GM19023 (cell line): ENCODE results near the gene ALDH3B2.
"Not testable (repeated sequence)": the region's sequence is repeated elsewhere in the genome, so short reads cannot be mapped to it uniquely, and the experiment has no call there.

ENCODE experiments used
- ATAC-seq: cut with Tn5 transposase; IDR thresholded peaks from one replicate; pipeline ENCODE4 v1.9.1; 2021; ENCODE audit warnings: mild to moderate bottlenecking, moderate library complexity; ENCODE audit not compliant: unreplicated experiment

The ALDH3B2 gene

DNA sequence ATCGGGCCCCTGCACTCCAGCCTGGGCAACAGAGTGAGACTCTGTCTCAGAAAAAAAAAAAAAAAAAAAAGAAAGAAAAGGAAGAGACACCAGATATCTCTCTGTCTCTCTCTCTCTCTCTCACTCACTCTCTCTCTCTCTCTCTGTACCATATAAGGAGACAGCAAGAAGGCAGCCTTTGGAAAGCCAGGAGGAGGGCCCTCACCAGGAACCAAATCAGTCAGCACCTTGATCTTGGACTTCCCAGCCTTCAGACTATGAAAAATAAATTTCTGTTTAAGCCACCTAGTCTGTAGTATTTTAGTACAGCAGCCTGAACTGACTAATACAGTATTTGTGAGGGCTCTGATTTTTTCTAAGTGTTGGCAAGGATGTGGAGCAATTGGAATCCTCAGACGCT is 13.6 kb upstream of the ALDH3B2 start:
- no peak for ATAC-seq

GRCh38 chr11:67685641-67686332 is 11.4 kb upstream of the ALDH3B2 start:
- not testable (repeated sequence) for ATAC-seq

DNA sequence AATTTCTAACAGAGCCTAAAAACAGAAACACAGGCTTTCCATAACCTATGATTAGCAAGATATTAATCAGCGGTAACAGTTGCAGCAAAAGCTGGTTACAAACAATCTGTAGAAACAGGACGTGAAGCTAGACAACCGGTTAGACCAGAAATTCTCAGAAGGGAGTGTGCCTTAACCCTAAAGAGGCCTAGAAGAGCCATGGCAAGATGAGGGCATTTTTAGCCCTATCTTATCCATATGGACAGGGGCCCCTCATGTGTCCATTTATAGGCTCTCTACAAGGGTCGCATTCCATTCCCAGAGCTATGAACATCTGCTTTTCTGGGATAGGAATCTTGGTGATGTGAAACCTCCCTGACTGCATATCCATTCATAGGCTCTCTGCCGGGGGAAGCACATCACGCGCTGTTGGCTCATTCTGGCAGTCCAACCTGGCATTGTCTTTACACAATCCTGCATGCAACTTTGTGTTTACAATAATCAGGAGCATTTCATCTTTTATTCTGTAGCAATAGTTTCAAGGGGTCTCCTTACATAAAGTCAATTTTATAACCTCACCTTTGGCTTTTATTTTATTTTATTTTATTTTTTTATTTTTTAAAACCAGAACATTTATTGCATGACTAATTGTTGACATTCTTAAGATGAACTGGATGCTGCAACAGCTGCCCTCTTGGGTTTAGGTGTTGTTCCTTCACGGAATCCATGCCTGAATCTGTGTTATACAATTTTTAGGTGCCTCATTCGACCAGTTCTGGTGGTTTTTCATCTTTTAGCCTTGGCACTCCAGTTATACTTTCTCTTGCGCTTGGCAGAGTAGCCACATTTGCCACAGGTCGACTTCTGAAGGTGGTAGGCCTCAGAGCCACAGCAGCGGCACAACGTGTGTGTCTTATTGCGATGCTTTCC is 8.0 kb upstream of the ALDH3B2 start:
- ATAC-seq, result not testable (repeated sequence)

GRCh38 chr11:67680696-67681470 is 6.5 kb upstream of the ALDH3B2 start:
- ATAC-seq, result no peak

GRCh38 chr11:67675058-67675747 is 780 bp upstream of the ALDH3B2 start:
- no peak for ATAC-seq

GRCh38 chr11:67673902-67674301 is 521 bp downstream of the ALDH3B2 start:
- ATAC-seq, result no peak

DNA sequence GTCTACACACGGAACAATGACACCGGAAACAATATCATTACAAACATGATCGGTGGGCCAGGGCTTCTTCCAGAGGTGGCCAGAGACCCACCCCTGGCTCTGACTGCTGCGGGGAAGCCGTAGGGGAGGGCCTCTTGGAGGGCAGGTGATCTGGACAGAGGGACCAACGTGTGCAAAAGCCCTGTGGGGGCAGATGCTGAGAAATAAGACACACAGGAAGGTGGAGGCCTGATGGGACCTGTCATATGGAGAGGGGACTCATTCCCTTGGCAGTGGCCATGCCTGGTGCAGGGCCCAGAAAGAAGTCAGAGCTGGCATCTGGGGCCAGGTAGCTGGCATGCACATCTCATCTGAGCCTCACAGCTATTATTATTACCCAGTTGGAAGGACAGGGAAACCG is 1.1 kb downstream of the ALDH3B2 start:
- no peak for ATAC-seq

DNA sequence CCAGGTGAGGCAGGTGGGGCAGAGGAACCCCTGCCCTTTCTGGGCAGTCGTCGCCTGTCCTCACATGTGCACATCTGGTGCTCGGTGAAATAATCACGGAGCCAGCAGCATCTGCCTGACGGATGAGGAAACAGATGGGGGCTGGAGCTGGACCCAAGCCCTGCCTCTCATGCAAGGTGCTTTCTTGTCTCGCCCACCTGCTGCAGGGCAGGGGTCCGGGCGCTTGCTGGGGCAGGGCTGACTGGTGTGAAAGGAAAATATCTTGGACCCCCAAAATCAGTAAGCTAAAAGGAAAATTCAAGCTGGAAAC is 3.3 kb downstream of the ALDH3B2 start:
- ATAC-seq, result no peak

GRCh38 chr11:67670316-67671210 is 3.9 kb downstream of the ALDH3B2 start:
- ATAC-seq, result no peak

- no peak for ATAC-seq
Measured at GRCh38 chr11:67668192-67668551, 6.3 kb downstream of the ALDH3B2 start.

GRCh38 chr11:67667490-67668191 is 6.8 kb downstream of the ALDH3B2 start:
- no peak for ATAC-seq

DNA sequence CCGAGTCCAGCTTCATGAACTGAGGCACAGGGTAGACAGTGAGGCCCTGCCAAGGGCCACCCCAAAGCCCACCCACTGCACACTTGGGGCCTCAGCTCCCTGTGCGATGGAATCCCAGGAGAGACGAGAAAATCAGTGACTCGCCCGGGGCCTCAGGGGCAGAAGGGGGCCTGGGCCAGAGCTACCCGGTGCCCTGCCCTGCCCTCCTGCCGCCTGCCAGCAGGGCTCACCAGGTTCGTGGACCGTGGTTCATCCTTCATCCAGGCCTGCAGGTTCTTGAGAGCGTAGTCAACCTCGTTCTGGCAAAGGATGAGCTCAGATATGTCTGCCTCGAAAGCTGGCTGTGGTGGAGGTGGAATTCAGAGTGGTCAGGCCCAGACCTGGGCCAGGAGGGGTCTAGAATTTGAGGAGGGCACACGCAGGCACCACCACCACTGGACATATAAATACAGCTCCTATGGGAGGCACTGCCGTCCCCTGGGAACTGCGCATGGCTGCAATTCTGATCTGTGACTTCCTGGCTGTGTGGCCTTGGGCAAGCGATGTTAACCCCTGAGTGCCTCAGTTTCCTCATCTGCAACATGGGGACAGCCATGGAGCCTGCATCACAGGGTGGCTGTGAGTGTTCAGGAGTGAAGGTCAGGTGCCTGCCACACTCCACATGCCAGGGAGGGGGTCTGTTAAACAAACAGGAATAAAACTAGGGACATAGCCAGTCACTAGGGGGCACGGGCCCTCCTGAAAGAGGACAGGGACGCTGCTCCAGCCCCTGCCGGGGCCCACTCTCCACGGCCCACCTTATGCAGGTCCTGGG is 7.5 kb downstream of the ALDH3B2 start:
- ATAC-seq, result no peak

- ATAC-seq, result no peak
Measured at GRCh38 chr11:67666303-67666645, 8.1 kb downstream of the ALDH3B2 start.

- no peak for ATAC-seq
Measured at GRCh38 chr11:67665541-67666302, 8.7 kb downstream of the ALDH3B2 start.

DNA sequence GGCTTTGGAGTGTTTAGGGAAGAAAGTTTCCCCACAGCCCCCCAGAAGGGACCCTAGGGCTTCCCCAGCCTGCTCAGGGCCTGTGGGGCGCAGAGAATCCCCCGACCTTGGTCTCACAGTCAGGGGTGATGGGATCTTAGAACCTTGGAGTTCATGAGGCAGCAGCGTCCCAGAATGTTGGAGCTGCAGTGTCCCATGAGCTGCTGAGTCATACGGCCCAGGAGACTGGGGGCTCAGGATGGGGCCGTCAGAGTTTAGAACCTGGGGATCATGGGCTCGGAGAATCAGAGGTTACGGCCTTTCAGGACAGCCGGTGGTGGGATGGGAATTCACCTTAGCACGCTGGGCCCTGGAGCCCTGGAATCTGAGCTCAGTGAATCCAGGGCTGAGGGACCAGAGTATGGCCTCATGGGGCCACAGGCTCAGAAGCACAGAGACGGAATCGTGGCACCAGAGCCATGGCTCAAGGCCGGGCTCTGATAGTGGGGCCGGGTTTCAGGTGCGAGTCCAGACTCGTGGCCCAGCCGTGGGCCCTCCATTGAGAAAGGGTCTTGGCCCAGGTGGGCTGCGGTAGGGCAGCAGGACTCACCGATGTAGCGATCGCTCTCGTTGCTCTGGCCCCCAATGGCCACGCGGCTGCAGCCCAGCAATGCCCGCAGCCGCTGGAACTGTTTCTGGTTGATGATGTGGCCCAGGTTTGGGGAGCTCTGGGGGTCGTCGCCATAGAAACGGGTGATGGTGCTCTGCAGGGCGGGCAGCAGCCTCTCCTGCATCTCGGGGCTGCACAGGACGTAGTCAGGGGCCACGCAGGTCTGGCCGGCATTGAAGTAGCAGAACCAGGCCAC is 9.5 kb downstream of the ALDH3B2 start:
- no peak for ATAC-seq

- ATAC-seq, result no peak
Measured at GRCh38 chr11:67664213-67664585, 10.2 kb downstream of the ALDH3B2 start.

DNA sequence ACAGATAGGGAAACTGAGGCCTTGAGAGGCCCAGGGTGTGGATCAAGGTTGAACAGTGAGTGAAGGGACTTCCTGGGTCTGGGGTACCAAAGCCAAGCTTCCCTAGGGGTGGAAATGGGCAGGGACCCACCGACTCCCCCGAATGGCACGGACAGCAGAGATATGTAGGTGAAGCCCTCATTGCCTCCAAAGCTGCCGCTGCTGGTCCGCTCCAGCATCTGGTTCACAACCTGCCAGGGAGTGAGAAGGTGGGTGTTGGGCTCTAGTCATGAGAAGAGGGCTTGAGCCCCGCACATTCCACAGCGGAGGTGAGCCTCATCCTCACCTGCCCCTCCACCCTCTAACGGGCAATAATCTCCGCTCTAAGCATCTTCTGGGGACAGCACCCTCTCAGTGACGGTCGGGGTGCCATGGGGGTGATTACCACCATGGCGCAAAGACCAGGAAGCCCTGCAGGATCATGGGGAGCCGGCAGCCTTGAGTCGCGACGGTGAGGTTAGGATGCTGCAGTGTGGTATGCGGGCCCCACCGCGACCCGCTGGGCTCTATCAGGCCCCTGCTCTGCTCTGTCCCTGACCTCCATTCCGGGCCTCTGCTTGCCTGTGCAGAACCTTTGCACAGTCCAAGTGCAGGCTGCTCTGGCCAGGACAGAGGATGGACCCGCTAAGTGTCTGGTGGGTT is 10.8 kb downstream of the ALDH3B2 start:
- ATAC-seq, result no peak
